Measurements from ENCODE around the gene KIF26B.

KIF26B gene

GRCh38 chr1:245649666-245650065, 494.9 kb downstream of the KIF26B start:
- no peak for TF ChIP-seq CTCF (conservative IDR thresholded peaks at IDR 0.05; ENCODE audit: low read depth)
- DNase-seq (ENCODE audit: low spot score) = no peak
- no peak overlapping the region for H3K27ac ChIP-seq
- ChIA-PET CTCF (no interaction called here), POLR2A (ENCODE audit: low non-redundant PET) (no interaction called here)

GRCh38 chr1:245650441-245650960, 495.7 kb downstream of the KIF26B start:
- POLR2A ChIA-PET (ENCODE audit: low non-redundant PET) = no interaction called here

GRCh38 chr1:245651093-245651492, 496.3 kb downstream of the KIF26B start:
- CTCF ChIA-PET = interaction anchor here (0.6 kb wide), 1 partner anchor 65 kb away, joined by 6 read pairs; no protein-coding TSS in a partner anchor
- POLR2A ChIA-PET (ENCODE audit: low non-redundant PET) = no interaction called here
- no peak overlapping the region for H3K27ac ChIP-seq
- DNase-seq (ENCODE audit: low spot score) = no peak
- TF ChIP-seq CTCF (conservative IDR thresholded peaks at IDR 0.05; ENCODE audit: low read depth) = no peak

More at GRCh38 chr1:245650441-245650960, 495.7 kb downstream of the KIF26B start:
- no peak overlapping the region for H3K27ac ChIP-seq
- CTCF ChIA-PET = interaction anchor here (0.6 kb wide), 1 partner anchor 64 kb away, joined by 6 read pairs; no protein-coding TSS in a partner anchor
- no peak for DNase-seq (ENCODE audit: low spot score)
- TF ChIP-seq CTCF (conservative IDR thresholded peaks at IDR 0.05; ENCODE audit: low read depth) = no peak

GRCh38 chr1:245652116-245652515, 497.3 kb downstream of the KIF26B start:
- POLR2A ChIA-PET (ENCODE audit: low non-redundant PET) = no interaction called here
- no peak for TF ChIP-seq CTCF (conservative IDR thresholded peaks at IDR 0.05; ENCODE audit: low read depth)
- no peak for DNase-seq (ENCODE audit: low spot score)
- CTCF ChIA-PET = no interaction called here
- no peak overlapping the region for H3K27ac ChIP-seq

GRCh38 chr1:245652660-245653427, 498.1 kb downstream of the KIF26B start:
- ChIA-PET POLR2A (ENCODE audit: low non-redundant PET) (no interaction called here), CTCF (no interaction called here)
- no peak for TF ChIP-seq CTCF (conservative IDR thresholded peaks at IDR 0.05; ENCODE audit: low read depth)
- H3K27ac ChIP-seq = no peak overlapping the region
- DNase-seq (ENCODE audit: low spot score) = no peak

GRCh38 chr1:245654460-245655050, 499.8 kb downstream of the KIF26B start:
- POLR2A ChIA-PET (ENCODE audit: low non-redundant PET) = no interaction called here
- no peak for DNase-seq (ENCODE audit: low spot score)
- no peak overlapping the region for H3K27ac ChIP-seq
- CTCF ChIA-PET = interaction anchor here (0.8 kb wide), 1 partner anchor 142 kb away, joined by 3 read pairs; no protein-coding TSS in a partner anchor
- TF ChIP-seq CTCF (conservative IDR thresholded peaks at IDR 0.05; ENCODE audit: low read depth) = no peak
